Karpas-422 (cell line): ENCODE measurements around the gene MPPED1. TPM values are rescaled to one million over a fixed set of nuclear protein-coding genes. Genes with fewer than 3 reads are reported as not detected.

Experiments
- DNase-seq: peaks from one replicate; pipeline ENCODE4 v3.0.0-alpha.2; 2015
- H2AFZ ChIP-seq: fragments of 200-600 bp; sonication (generic); 2 replicates; pipeline ENCODE4 v1.6.1; 2014; ENCODE audit warnings: antibody characterized with exemption, low read length, mixed read lengths
- H3K27ac ChIP-seq: fragments of 200-600 bp; sonication (generic); 2 replicates; pipeline ENCODE4 v1.5.1; 2014; ENCODE audit warnings: mild to moderate bottlenecking, low read length, moderate library complexity
- H3K27me3 ChIP-seq: fragments of 200-600 bp; sonication (generic); 2 replicates; pipeline ENCODE4 v1.6.1; 2014; ENCODE audit warnings: low read length, mixed read lengths
- H3K36me3 ChIP-seq: fragments of 200-600 bp; sonication (generic); 2 replicates; pipeline ENCODE4 v1.6.1; 2014; ENCODE audit warnings: low read length, mixed read lengths; ENCODE audit not compliant: insufficient read depth
- H3K4me1 ChIP-seq: fragments of 200-600 bp; sonication (generic); 2 replicates; pipeline ENCODE4 v1.6.1; 2014; ENCODE audit warnings: mild to moderate bottlenecking, low read length, mixed read lengths
- H3K4me2 ChIP-seq: fragments of 200-600 bp; sonication (generic); 2 replicates; pipeline ENCODE4 v1.6.1; 2014; ENCODE audit warnings: low read length, low read depth, mild to moderate bottlenecking; ENCODE audit not compliant: poor library complexity, severe bottlenecking
- H3K4me3 ChIP-seq: fragments of 200-600 bp; sonication (generic); 2 replicates; pipeline ENCODE4 v1.5.1; 2014; ENCODE audit warnings: mild to moderate bottlenecking, antibody characterized with exemption, low read length, mixed read lengths
- H3K79me2 ChIP-seq: fragments of 200-600 bp; sonication (generic); 2 replicates; pipeline ENCODE4 v1.6.1; 2014; ENCODE audit warnings: mild to moderate bottlenecking, low read length, mixed read lengths
- H3K9ac ChIP-seq: fragments of 200-600 bp; sonication (generic); 2 replicates; pipeline ENCODE4 v1.6.0; 2014; ENCODE audit warnings: low read length
- H3K9me2 ChIP-seq: fragments of 200-600 bp; sonication (generic), shearing (Covaris generic); replicated peaks from 2 replicates; pipeline ENCODE4 v1.6.0; 2014; ENCODE audit warnings: mild to moderate bottlenecking, low read length, moderate library complexity; ENCODE audit not compliant: insufficient read depth
- H3K9me3 ChIP-seq: fragments of 300-700, 200-600 bp; sonication (generic); 2 replicates; pipeline ENCODE4 v1.6.1; 2014; ENCODE audit warnings: low read length, mixed read lengths
- H4K20me1 ChIP-seq: fragments of 200-600 bp; sonication (generic); 2 replicates; pipeline ENCODE4 v1.6.1; 2014; ENCODE audit warnings: mild to moderate bottlenecking, antibody characterized with exemption, low read length, low read depth; ENCODE audit not compliant: insufficient read depth
- total RNA-seq: library from RNA; depleted of rRNA; stranded (reverse); fragments of >200 nt; shearing (Covaris generic); gene quantifications from 2 replicates; pipeline ENCODE4 v1.2.3, GENCODE V29; 2014; ENCODE audit warnings: low replicate concordance

The MPPED1 gene
- total RNA-seq, 1 experiment from 2014 or later, result 0.15 TPM

- no peak overlapping the region for H3K9ac ChIP-seq
- no peaks in the 10 kb centered on the region for H4K20me1 ChIP-seq
- no peak overlapping the region for H3K4me2 ChIP-seq
- H3K27me3 ChIP-seq, result no peaks in the 10 kb centered on the region
- H3K79me2 ChIP-seq, result no peaks in the 10 kb centered on the region
- no peak overlapping the region for H3K27ac ChIP-seq
- no peaks in the 10 kb centered on the region for H3K36me3 ChIP-seq
- no peaks in the 10 kb centered on the region for H3K9me3 ChIP-seq
- H2AFZ ChIP-seq, result no peak overlapping the region
- no peaks in the 10 kb centered on the region for H3K4me1 ChIP-seq
- H3K9me2 ChIP-seq, result no peaks in the 10 kb centered on the region
- DNase-seq, result no peak
- no peak overlapping the region for H3K4me3 ChIP-seq
Measured at GRCh38 chr22:43434275-43434927, 22.6 kb downstream of the MPPED1 start.

- Histone ChIP-seq H3K4me2 (no peak overlapping the region), H2AFZ (no peak overlapping the region), H3K4me1 (no peaks in the 10 kb centered on the region), H3K4me3 (no peak overlapping the region), H3K27ac (no peak overlapping the region), H3K36me3 (no peaks in the 10 kb centered on the region), H3K9me2 (no peaks in the 10 kb centered on the region), H3K9me3 (no peaks in the 10 kb centered on the region), H4K20me1 (no peaks in the 10 kb centered on the region), H3K27me3 (no peaks in the 10 kb centered on the region), H3K79me2 (no peaks in the 10 kb centered on the region), H3K9ac (no peak overlapping the region)
- no peak for DNase-seq
Measured at GRCh38 chr22:43434928-43435311, 23.1 kb downstream of the MPPED1 start.

- Histone ChIP-seq H3K9ac (no peak overlapping the region), H3K36me3 (no peaks in the 10 kb centered on the region), H4K20me1 (no peaks in the 10 kb centered on the region), H3K27me3 (no peaks in the 10 kb centered on the region), H3K9me3 (no peaks in the 10 kb centered on the region), H3K9me2 (no peaks in the 10 kb centered on the region), H3K4me1 (no peaks in the 10 kb centered on the region), H3K27ac (no peak overlapping the region), H2AFZ (no peak overlapping the region), H3K79me2 (no peaks in the 10 kb centered on the region), H3K4me2 (no peak overlapping the region), H3K4me3 (no peak overlapping the region)
- DNase-seq, result no peak
Measured at GRCh38 chr22:43435851-43436811, 24.3 kb downstream of the MPPED1 start.

GRCh38 chr22:43436868-43437267 lies 25.1 kb downstream of the MPPED1 start:
- H3K4me2 ChIP-seq, result no peak overlapping the region
- no peaks in the 10 kb centered on the region for H3K36me3 ChIP-seq
- no peaks in the 10 kb centered on the region for H3K4me1 ChIP-seq
- no peaks in the 10 kb centered on the region for H4K20me1 ChIP-seq
- no peaks in the 10 kb centered on the region for H3K79me2 ChIP-seq
- H2AFZ ChIP-seq, result no peak overlapping the region
- H3K27me3 ChIP-seq, result no peaks in the 10 kb centered on the region
- H3K27ac ChIP-seq, result no peak overlapping the region
- DNase-seq, result no peak
- H3K9me2 ChIP-seq, result no peaks in the 10 kb centered on the region
- no peaks in the 10 kb centered on the region for H3K9me3 ChIP-seq
- H3K9ac ChIP-seq, result no peak overlapping the region
- no peak overlapping the region for H3K4me3 ChIP-seq

GRCh38 chr22:43437871-43438475 lies 26.2 kb downstream of the MPPED1 start:
- no peak overlapping the region for H3K27ac ChIP-seq
- no peak for DNase-seq
- H3K79me2 ChIP-seq, result no peaks in the 10 kb centered on the region
- H3K4me3 ChIP-seq, result no peak overlapping the region
- no peaks in the 10 kb centered on the region for H3K4me1 ChIP-seq
- no peak overlapping the region for H3K4me2 ChIP-seq
- H3K36me3 ChIP-seq, result no peaks in the 10 kb centered on the region
- H3K9ac ChIP-seq, result no peak overlapping the region
- H3K9me3 ChIP-seq, result no peaks in the 10 kb centered on the region
- no peak overlapping the region for H2AFZ ChIP-seq
- H4K20me1 ChIP-seq, result no peaks in the 10 kb centered on the region
- H3K27me3 ChIP-seq, result no peaks in the 10 kb centered on the region
- no peaks in the 10 kb centered on the region for H3K9me2 ChIP-seq

DNA sequence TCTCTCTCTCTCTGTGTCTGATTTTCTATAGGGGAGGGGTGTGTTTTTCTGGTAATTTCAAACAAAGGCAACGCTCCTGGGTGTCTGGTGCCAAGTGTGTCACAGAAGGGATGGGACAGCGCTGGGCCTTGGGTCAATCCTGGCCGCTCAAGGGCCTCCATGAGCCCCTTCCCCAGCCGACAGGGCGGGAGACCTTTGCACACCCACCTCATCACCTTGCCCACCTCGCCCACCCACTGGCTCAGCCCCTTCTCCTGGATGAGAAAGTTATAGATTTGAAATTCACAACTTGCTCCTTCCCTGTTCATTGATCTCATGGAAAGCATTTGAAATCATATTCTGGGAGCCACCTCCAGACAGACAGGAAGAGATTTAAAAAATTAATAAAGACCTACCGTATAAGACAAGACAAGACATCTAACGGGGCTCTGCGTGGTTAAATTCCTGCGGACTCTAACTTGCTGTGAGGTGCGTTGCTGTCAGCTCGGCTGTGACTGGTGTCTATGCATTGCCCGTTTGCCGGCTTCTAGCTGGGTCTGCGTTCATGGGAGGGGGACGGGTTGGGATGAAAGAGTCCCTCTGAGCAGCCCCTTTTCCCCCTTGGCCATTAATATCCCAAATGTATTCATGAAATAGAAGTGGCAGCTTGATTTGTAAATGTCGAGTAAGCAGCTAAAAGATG lies 27.0 kb downstream of the MPPED1 start:
- Histone ChIP-seq H3K9me2 (no peaks in the 10 kb centered on the region), H3K27ac (no peak overlapping the region), H3K4me1 (no peaks in the 10 kb centered on the region), H3K4me2 (no peak overlapping the region), H3K27me3 (no peaks in the 10 kb centered on the region), H3K4me3 (no peak overlapping the region), H3K79me2 (no peaks in the 10 kb centered on the region), H3K9ac (no peak overlapping the region), H3K36me3 (no peaks in the 10 kb centered on the region), H4K20me1 (no peaks in the 10 kb centered on the region), H3K9me3 (no peaks in the 10 kb centered on the region), H2AFZ (no peak overlapping the region)
- DNase-seq, result no peak

- Histone ChIP-seq H3K4me1 (no peaks in the 10 kb centered on the region), H3K79me2 (no peaks in the 10 kb centered on the region), H3K9ac (no peak overlapping the region), H3K9me2 (no peaks in the 10 kb centered on the region), H3K27me3 (no peaks in the 10 kb centered on the region), H4K20me1 (no peaks in the 10 kb centered on the region), H3K4me2 (no peak overlapping the region), H2AFZ (no peak overlapping the region), H3K27ac (no peak overlapping the region), H3K36me3 (no peaks in the 10 kb centered on the region), H3K9me3 (no peaks in the 10 kb centered on the region), H3K4me3 (no peak overlapping the region)
- no peak for DNase-seq
Measured at GRCh38 chr22:43439368-43440103, 27.7 kb downstream of the MPPED1 start.
